ENCODE data around the gene INPP4A.
"Not testable (repeated sequence)": the region's sequence is repeated elsewhere in the genome, so short reads cannot be mapped to it uniquely, and the experiment has no call there.

The INPP4A gene

GRCh38 chr2:98444436-98445176, at the start of gene INPP4A:
Gene INPP4A, plus strand, starts transcription at chr2:98444858. Its CDS starts 75,191 bp downstream, at chr2:98520049.
- DNase-seq, result peak; percentile 79

GRCh38 chr2:98395977-98396376, 48.7 kb upstream of the INPP4A start:
- no peak for DNase-seq

GRCh38 chr2:98396745-98397355, 47.8 kb upstream of the INPP4A start:
- no peak for DNase-seq

GRCh38 chr2:98399140-98399539, 45.5 kb upstream of the INPP4A start:
- no peak for DNase-seq

GRCh38 chr2:98403878-98404277, 40.8 kb upstream of the INPP4A start:
- DNase-seq, result no peak

GRCh38 chr2:98404556-98405250, 40.0 kb upstream of the INPP4A start:
- DNase-seq, result no peak

GRCh38 chr2:98405301-98405700, 39.4 kb upstream of the INPP4A start:
- DNase-seq, result no peak

GRCh38 chr2:98408155-98408554, 36.5 kb upstream of the INPP4A start:
- DNase-seq, result no peak

- no peak for DNase-seq
Measured at GRCh38 chr2:98412751-98413458, 31.8 kb upstream of the INPP4A start.

GRCh38 chr2:98414246-98414645, 30.4 kb upstream of the INPP4A start:
- not testable (repeated sequence) for DNase-seq

GRCh38 chr2:98415719-98416248, 28.9 kb upstream of the INPP4A start:
- not testable (repeated sequence) for DNase-seq

- DNase-seq, result no peak
Measured at GRCh38 chr2:98416383-98417159, 28.1 kb upstream of the INPP4A start.

GRCh38 chr2:98419544-98419943, 25.1 kb upstream of the INPP4A start:
- no peak for DNase-seq

- no peak for DNase-seq
Measured at GRCh38 chr2:98419977-98420725, 24.5 kb upstream of the INPP4A start.

- DNase-seq, result no peak
Measured at GRCh38 chr2:98422449-98422848, 22.2 kb upstream of the INPP4A start.

GRCh38 chr2:98426771-98427170, 17.9 kb upstream of the INPP4A start:
- no peak for DNase-seq

GRCh38 chr2:98432145-98432544, 12.5 kb upstream of the INPP4A start:
- no peak for DNase-seq

- DNase-seq, result no peak
Measured at GRCh38 chr2:98433363-98433964, 11.2 kb upstream of the INPP4A start.

- no peak for DNase-seq
Measured at GRCh38 chr2:98434492-98434891, 10.2 kb upstream of the INPP4A start.

- not testable (repeated sequence) for DNase-seq
Measured at GRCh38 chr2:98435670-98436069, 9.0 kb upstream of the INPP4A start.

GRCh38 chr2:98436734-98437133, 7.9 kb upstream of the INPP4A start:
- DNase-seq, result no peak

All from NK-92 treated with Interleukin-12 subunit alpha and Interleukin-12 subunit beta, amount 100 ng/mL, for 24 hours (cell line).